Peyer's patch (tissue), 4 donors: Measurements from ENCODE around the gene ALG11.

Experiments used
- CTCF ChIP-seq, 6 experiments: fragments of 450-650 bp in 4 of 6; fragments of 200-600 bp in 2 of 6; sonication (generic) in 1 of 6; IDR thresholded peaks; one replicate each; pipeline ENCODE4 v1.5.1; 2017 to 2019; ENCODE audit warnings: antibody characterized with exemption in 6 of 6, mild to moderate bottlenecking in 3 of 6, moderate library complexity in 1 of 6
- POLR2A ChIP-seq, 2 donors: fragments of 450-650 bp; IDR thresholded peaks; one replicate each; pipeline ENCODE4 v1.5.1; 2017; ENCODE audit warnings: antibody characterized with exemption in 2 of 2, mild to moderate bottlenecking in 2 of 2, moderate library complexity in 2 of 2

GRCh38 chr13:51996641-51997040, 15.6 kb upstream of the ALG11 start:
- TF ChIP-seq CTCF (IDR thresholded peaks at IDR 0.05): no peak
- TF ChIP-seq POLR2A (IDR thresholded peaks at IDR 0.05): no peak
